Myocyte (in vitro differentiated cells): ENCODE measurements around the gene NACC2. TPM values are rescaled to one million over a fixed set of nuclear protein-coding genes. Genes with fewer than 3 reads are reported as not detected.
A peak's percentile ranks its signal among the peaks of the same experiment; 100 is the strongest.

Experiments used
- DNase-seq: peaks from one replicate; pipeline ENCODE4 v3.0.0-alpha.2; 2012; ENCODE audit warnings: low read depth
- total RNA-seq: library from RNA; depleted of rRNA; stranded (reverse); fragments of >200 nt; gene quantifications from 2 replicates; pipeline ENCODE4 v1.2.3, GENCODE V29; 2014

NACC2 gene
- total RNA-seq, 1 donor from 2014 or later = 22.8 TPM

DNA sequence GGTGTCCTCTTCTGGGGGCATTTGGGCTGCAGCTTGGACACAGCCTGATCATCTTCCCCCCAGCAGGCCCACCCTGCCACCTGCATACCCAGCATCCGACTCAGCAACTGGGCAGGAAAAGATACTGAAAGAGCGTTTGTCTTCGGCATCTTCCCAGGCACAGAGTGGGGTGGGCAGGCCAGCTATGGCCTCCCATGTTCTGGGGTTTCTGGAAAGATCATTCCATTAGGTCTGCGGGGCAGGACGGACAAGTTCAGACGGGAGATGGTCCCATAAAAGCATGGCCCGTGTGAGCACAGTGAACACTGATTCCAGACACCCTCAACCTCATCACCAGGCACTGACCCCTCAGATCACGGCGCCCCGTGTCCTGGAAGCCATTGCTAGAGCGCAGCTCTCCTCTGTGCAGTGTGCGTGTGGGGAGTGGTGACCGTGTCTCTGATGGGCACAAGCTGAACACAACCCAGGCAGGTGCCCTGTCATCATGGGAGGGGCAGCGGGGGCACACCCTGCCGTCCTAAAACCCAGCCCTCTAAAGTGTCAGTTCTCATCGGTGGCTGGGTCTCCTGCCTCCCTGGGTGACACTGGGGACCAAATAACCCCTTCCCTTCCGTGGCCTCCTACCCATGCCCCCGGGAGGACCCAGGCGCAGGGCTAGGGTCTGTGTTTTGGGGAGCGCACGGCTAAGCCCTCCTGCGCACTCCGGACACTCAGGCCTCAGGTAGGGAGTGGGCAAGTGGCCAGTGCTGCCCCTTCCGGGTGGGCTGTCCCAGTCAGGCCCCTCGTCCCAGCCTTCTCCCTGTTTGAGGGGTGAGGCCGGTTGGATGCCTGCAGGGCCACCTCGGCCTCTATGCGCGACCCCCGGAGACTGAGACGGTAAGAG lies 36.8 kb upstream of the NACC2 start:
- DNase-seq = no peak

- DNase-seq = no peak
Observed at GRCh38 chr9:136129176-136129575, 34.1 kb upstream of the NACC2 start.

DNA sequence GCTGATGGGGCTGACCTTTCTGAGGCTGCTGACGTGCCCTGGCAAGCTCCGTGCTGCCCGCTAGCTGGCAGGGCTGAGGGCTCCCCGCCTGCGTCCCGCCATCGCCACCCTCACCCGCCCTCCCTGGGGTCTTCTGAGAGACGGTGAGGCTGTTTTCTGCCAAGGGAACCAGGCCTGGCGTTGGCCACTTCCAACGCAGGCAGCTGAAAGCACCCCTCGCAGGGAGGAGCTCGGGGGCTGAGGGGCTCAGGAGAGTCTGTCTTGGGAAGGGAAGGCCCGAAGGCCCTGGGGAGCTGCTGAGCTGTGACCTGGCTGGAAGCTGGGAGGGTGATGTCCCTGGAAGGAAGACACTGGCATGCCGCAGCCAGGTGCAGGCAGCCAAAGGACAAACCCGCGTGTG lies 33.3 kb upstream of the NACC2 start:
- no peak for DNase-seq

DNA sequence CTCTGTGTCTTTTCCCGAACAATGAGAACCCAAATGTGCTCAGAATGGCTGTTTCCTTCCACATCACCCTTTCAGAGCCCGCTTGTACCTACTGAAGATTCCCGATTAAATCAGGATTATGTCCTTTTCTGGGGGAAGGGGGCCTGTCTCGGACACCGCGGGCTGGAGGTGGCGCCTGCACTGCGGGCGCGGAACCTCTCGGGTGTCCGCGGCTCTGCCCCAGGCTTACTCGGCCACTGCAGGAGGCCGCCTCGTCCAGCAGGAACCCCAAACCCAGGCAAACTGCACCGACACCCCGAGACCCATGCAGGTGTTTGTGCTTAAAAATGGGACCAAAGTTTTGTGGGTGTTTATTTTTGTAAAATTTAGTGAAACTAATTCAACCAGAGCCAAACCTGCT lies 32.2 kb upstream of the NACC2 start:
- DNase-seq = no peak

DNA sequence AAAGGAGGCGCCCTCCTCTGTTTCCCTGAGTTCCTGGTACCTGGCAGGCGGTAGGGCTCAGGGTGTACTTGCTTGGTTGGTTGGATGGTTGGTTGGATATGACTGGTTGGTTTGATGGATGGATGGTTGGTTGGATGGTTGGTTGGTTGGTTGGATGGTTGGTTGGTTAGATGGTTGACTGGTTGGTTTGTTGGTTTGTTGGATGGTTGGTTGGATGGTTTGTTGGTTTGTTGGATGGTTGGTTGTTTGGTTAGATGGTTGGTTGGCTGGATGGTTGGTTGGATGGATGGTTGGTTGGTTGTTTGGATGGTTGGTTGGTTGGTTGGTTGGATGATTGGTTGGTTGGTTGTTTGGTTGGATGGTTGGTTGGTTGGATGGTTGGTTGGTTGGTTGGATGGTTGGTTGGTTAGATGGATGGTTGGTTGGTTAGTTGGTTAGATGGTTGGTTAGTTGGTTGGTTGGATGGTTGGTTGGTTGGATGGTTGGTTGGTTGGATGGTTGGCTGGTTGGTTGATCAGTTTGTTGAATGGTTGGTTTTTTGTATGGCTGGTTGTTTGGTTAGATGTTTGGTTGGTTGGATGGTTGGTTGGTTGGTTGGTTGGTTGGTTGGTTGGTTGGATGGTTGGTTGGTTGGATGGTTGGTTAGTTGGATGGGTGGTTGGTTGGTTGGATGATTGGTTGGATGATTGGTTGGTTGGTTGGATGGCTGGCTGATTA lies 30.0 kb upstream of the NACC2 start:
- DNase-seq = no peak

DNA sequence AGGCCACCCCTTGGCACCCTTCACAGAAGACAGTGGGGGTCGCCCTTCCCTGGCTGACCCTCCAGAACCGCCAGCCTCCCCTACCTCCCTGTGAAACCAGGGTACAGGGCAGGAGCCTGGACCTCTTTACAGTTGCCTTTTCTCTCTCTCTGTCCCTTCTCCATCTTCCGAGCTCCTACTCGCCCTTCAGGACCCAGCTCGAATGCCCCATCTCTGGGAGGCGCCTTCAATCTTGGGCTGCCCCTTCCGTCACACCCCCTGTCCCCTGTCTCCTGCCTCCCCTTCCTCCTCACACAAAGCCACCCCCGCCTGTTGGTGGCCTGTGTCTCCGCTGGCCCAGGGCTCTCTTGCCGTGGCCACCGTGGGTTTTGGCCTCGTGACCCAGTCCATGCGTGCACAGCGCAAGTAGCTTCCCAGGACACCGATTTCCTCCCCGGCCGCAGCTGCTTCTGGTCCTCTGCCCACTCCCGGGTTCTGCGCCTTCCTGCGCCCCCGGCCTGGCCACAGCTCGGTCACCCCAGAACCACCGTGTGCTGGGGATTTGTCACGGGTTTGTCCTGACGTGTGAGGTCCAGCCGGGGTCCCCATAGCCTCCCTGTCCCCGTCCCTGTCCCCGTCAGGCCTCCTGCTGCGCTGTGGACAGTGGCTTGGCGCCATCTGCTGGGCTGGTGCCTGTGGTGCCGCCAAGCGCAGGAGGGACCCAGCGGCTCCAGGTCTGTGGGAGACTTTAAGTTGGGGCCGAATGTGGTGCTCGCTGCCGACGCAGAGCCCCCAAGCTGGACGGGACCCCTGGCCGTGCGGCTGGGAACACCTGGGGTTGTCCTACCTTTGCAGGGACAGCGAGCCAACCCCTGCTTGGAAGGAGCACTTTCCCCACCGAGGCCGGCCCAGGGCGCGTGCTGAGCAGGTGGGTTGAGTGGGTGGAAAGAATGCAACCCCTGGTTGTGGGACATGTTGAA lies 27.6 kb upstream of the NACC2 start:
- peak; percentile 69 for DNase-seq

DNA sequence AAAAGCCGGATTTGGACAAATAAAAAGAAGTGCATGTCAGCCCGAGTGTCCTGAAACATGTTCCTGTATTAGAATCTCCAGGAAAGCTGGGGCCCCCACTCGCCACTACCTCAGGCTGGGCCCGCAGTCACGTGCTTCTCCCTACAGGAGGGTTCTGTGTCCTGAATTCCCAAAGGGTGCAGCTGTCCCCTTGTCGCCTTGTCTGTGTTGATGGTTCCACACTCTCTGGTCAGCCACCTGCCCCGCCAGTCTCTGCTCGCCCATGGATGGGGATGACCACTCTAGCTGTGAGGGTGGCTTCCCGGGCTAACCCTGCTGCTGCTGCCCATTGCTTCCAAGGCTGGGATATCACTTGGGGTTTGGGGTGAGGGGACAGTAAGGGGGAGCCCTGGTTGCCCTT lies 26.7 kb upstream of the NACC2 start:
- peak; percentile 71 for DNase-seq

GRCh38 chr9:136120438-136120844 lies 25.4 kb upstream of the NACC2 start:
- no peak for DNase-seq

DNA sequence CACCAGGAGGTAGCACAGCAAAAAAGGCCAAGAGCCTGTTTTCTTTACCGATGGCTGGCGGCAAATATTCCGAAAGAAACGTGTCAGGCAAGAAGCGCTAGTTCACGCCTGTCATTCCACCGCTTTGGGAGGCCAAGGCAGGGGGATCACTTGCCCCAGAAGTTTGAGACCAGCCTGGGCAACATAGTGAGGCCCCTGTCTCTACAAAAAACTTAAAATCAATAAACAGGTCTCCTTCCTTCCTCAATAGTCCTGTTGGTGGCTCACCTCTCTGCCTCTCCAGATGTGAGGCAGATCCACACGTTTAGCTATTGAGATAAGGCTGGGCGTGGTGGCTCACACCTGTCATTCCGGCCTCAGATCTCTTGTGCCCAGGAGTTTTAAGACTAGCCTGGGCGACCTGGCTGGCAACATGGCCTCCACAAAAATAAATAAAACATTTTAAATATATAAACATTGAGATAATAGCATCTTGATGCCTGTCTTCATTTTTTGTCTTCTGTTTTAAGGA lies 24.8 kb upstream of the NACC2 start:
- no peak for DNase-seq

- DNase-seq = peak; percentile 50
Observed at GRCh38 chr9:136119061-136119882, 24.2 kb upstream of the NACC2 start.

- peak; percentile 97 for DNase-seq
Observed at GRCh38 chr9:136118320-136119060, 23.4 kb upstream of the NACC2 start, which contains the start of gene TMEM250. TSS of gene TMEM250 (minus strand) at chr9:136118875. CDS start at chr9:136116900, 1,975 bp downstream.

GRCh38 chr9:136117916-136118319 lies 22.8 kb upstream of the NACC2 start:
- DNase-seq = peak; percentile 20

- DNase-seq = peak; percentile 36
Observed at GRCh38 chr9:136117291-136117915, 22.3 kb upstream of the NACC2 start.

DNA sequence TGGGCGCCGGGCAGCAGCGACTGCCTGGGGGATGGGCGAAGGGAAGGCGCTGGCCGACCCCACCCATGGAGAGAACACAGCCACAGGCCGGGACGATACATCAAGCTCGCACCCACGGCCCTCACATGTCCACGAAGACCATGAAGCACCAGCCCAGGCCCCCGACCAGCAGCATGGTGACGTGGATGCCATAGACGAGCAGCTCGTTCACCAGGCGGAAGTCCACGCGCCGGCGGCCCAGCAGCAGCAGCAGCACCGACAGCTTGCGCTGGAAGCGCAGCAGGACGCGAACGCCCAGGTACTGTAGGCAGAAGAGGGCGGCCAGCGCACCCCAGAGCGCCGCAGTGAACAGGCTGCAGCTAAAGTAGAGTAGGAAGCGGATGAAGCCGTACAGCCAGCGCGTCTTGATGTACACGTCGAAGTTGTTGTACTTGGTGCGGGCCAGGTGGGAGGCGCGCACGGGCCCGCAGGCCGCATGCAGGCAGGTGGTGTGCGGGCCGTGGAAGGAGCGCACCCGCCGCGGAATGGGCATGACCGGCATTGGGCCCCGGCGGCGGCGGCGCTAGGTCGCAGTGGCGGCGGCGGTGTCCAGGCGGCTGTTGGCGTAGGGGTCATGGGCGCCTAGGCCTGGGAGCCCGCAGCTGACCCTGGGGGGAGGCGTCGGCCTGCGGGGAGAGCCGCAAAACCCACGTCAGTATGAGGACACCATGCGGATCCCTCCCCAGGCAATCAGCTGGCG lies 21.4 kb upstream of the NACC2 start:
- no peak for DNase-seq

DNA sequence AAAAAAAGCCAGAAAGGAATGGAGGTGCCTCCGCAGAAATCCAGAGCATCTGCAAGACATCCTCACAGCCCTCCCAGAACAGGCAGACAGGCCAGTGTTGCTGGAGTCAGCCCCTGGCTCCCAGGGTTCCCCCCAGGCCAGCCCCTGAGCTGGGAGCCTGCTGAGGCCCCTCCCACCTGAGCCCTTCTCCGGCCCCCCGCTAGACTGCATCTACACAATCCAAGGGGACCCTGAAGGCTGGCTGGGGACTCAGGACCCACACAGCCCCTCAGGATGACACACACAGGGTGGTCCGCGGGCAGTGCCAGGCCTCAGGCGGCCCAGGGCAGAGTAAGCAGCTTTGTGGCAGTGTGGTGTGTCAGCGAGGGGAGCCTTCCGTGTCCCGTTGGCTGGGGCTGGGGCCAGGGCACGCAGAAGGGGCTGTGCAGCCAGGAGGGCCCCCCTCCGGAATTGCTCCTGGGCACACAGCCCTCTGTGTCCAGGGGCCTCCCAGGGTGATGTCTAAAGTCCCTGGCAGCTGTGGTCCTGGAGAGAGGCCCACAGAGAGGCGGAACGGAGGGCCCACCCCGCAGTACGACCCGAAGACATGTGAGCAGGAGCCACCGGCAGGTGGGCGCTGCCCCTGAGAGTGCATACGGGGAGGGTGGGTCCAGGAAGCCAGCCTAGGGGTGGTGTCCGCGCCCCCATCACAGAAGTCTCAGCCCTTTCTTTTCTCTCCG lies 20.7 kb upstream of the NACC2 start:
- DNase-seq = no peak

DNA sequence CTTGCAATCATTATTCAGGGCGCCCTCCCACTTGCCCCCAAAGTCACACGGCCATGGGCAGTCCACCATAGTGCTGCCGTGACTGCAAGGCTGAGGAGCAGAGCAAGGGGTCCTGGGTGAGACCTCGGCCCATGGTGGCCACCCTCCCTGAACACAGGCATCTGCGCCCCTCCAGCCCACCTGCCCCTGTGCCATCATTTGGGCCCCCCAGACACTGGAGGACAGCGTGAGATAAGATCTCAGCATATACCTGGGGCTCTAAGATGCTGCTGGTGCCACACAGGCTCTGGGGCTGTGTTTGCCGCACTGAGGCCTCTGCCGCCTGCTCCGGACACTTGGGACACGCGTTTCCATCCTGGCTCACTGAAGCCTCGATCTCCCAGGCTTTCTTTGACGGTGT lies 20.1 kb upstream of the NACC2 start:
- DNase-seq = no peak

DNA sequence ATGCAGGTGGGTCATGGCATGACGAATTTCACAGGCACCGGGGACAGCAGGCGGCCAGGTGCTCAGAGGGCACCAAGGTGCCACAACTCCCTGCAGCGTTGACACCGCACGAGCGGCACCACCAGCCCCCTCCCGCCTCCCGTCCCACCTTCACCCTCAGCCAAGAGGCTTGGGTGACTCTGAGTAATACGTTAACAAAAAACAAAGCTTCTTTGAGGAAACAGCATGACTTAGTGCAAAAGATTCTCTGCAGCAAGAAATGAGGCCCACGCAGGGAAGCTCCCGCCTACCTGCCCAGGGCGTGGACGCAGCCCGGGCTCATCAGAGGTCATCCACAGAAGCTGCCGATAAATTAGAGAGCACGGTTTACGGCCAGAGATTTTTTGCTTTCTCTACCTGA lies 19.5 kb upstream of the NACC2 start:
- no peak for DNase-seq

DNA sequence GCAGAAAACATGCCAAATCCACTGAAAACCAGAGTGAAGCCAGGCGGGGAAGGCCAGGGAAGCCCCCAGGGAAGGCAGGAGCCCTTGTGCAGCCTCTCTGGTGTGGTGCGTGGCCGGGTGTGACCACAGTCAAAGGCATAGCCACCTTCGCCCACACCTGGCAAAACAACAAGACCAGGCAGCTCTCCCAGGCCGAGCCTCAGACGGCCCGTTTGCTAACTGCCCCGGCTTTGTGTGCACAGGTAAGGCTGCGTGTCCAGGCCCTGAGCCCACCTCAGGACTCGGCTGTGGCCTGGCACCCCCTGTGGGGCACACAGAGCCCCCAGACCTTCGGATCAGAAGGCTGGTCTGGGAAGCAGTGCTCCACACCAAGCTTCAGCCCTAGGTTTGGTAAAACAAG lies 17.5 kb upstream of the NACC2 start:
- DNase-seq = no peak
